WTC11 (cell line): ENCODE data around the gene KANK3. TPM values are rescaled to one million over a fixed set of nuclear protein-coding genes. Genes with fewer than 3 reads are reported as not detected.

Experiments
- ATAC-seq: fragments of 200-7000 bp; cut with Tn5 transposase; 2 replicates; pipeline ENCODE4 v1.10.0; 2021; ENCODE audit warnings: mild to moderate bottlenecking, moderate library complexity
- CTCF ChIA-PET: fragments of 300-600 bp; sonication (Branson Sonifier 250); formaldehyde crosslinking; loops from one replicate; lab custom pipeline; 2021; ENCODE audit warnings: antibody characterized with exemption; lab: Charles Lee
- POLR2A ChIA-PET: fragments of 350-600 bp; sonication (Branson Sonifier 250); formaldehyde crosslinking; loops from one replicate; lab custom pipeline; 2021; ENCODE audit warnings: antibody characterized with exemption; lab: Charles Lee
- DNase-seq: peaks from one replicate; pipeline ENCODE4 v3.0.0; 2021; ENCODE audit warnings: low spot score
- H3K27ac Mint-ChIP-seq: 2 replicates; pipeline ENCODE4 v1.8.0; 2021; ENCODE audit warnings: mixed read lengths
- H3K27me3 Mint-ChIP-seq: 2 replicates; pipeline ENCODE4 v1.8.0; 2021; ENCODE audit warnings: low read depth, mild to moderate bottlenecking, moderate library complexity, mixed read lengths
- H3K36me3 Mint-ChIP-seq: 2 replicates; pipeline ENCODE4 v1.8.0; 2021; ENCODE audit warnings: mixed read lengths
- H3K4me1 Mint-ChIP-seq: 2 replicates; pipeline ENCODE4 v1.8.0; 2022; ENCODE audit warnings: mixed read lengths
- H3K4me3 Mint-ChIP-seq: 2 replicates; pipeline ENCODE4 v1.8.0; 2021; ENCODE audit warnings: mild to moderate bottlenecking, moderate library complexity, mixed read lengths
- H3K9me3 Mint-ChIP-seq: 2 replicates; pipeline ENCODE4 v1.8.0; 2021; ENCODE audit warnings: mixed read lengths
- FOXJ3 ChIP-seq: sonication (generic); formaldehyde crosslinking; IDR thresholded peaks from 2 replicates; pipeline ENCODE4 v1.9.0; 2021; ENCODE audit warnings: missing genetic modification reagents, mild to moderate bottlenecking, borderline replicate concordance
- IRF2 ChIP-seq: sonication (generic); formaldehyde crosslinking; IDR thresholded peaks from 2 replicates; pipeline ENCODE4 v1.8.0; 2022; ENCODE audit warnings: low read depth, missing genetic modification reagents, borderline replicate concordance
- JAZF1 ChIP-seq: fragments of 250-450 bp; sonication (Bioruptor Pico); IDR thresholded peaks from 2 replicates; pipeline ENCODE4 v1.9.0; 2021; ENCODE audit warnings: moderate library complexity, mild to moderate bottlenecking, inconsistent platforms
- JUN ChIP-seq: sonication (generic); formaldehyde crosslinking; IDR thresholded peaks from 2 replicates; pipeline ENCODE4 v1.8.0; 2023; ENCODE audit warnings: mild to moderate bottlenecking, missing genetic modification reagents
- KAT7 ChIP-seq: sonication (generic); formaldehyde crosslinking; IDR thresholded peaks from 2 replicates; pipeline ENCODE4 v1.8.1; 2023; ENCODE audit warnings: missing genetic modification reagents, mild to moderate bottlenecking, borderline replicate concordance
- NFATC4 ChIP-seq: fragments of 250-450 bp; sonication (Bioruptor Pico); IDR thresholded peaks from 2 replicates; pipeline ENCODE4 v1.9.0; 2021; ENCODE audit warnings: mild to moderate bottlenecking
- RELA ChIP-seq: sonication (generic); formaldehyde crosslinking; IDR thresholded peaks from 2 replicates; pipeline ENCODE4 v1.8.1; 2022; ENCODE audit warnings: missing genetic modification reagents, mild to moderate bottlenecking, borderline replicate concordance
- SP1 ChIP-seq: sonication (generic); formaldehyde crosslinking; conservative IDR thresholded peaks from 2 replicates; pipeline ENCODE4 v1.8.1; 2022; ENCODE audit warnings: missing genetic modification reagents
- TEAD1 ChIP-seq: sonication (generic); formaldehyde crosslinking; IDR thresholded peaks from 2 replicates; pipeline ENCODE4 v1.8.0; 2022; ENCODE audit warnings: mild to moderate bottlenecking, missing genetic modification reagents
- ZNF121 ChIP-seq: sonication (generic); formaldehyde crosslinking; IDR thresholded peaks from 2 replicates; pipeline ENCODE4 v1.8.0; 2023; ENCODE audit warnings: missing genetic modification reagents
- ZNF232 ChIP-seq: sonication (generic); formaldehyde crosslinking; IDR thresholded peaks from 2 replicates; pipeline ENCODE4 v1.8.0; 2022; ENCODE audit warnings: mild to moderate bottlenecking, missing genetic modification reagents
- ZNF416 ChIP-seq: fragments of 250-450 bp; sonication (Bioruptor Pico); IDR thresholded peaks from 2 replicates; pipeline ENCODE4 v1.9.0; 2021; ENCODE audit warnings: mild to moderate bottlenecking, inconsistent platforms
- total RNA-seq: library from RNA; stranded (reverse); gene quantifications from 3 replicates; pipeline ENCODE4 v1.2.3, GENCODE V29; 2021
- TF ChIP-seq, protein P1 (sequence below): sonication (generic); formaldehyde crosslinking; IDR thresholded peaks from 2 replicates; pipeline ENCODE4 v1.8.1; 2022; ENCODE audit warnings: mild to moderate bottlenecking, missing genetic modification reagents, moderate library complexity, borderline replicate concordance
- TF ChIP-seq, protein P2 (sequence below): sonication (generic); formaldehyde crosslinking; IDR thresholded peaks from 2 replicates; pipeline ENCODE4 v1.8.1; 2023; ENCODE audit warnings: mild to moderate bottlenecking, moderate library complexity, missing genetic modification reagents
- TF ChIP-seq, protein P3 (sequence below): sonication (generic); formaldehyde crosslinking; IDR thresholded peaks from 2 replicates; pipeline ENCODE4 v1.8.0; 2022; ENCODE audit warnings: mild to moderate bottlenecking, missing genetic modification reagents
- TF ChIP-seq, protein P4 (sequence below): sonication (generic); formaldehyde crosslinking; IDR thresholded peaks from 2 replicates; pipeline ENCODE4 v1.8.0; 2022; ENCODE audit warnings: mild to moderate bottlenecking, missing genetic modification reagents
- TF ChIP-seq, protein P5 (sequence below): fragments of 250-450 bp; sonication (Bioruptor Pico); conservative IDR thresholded peaks from 2 replicates; pipeline ENCODE4 v1.9.0; 2021; ENCODE audit warnings: mild to moderate bottlenecking
- TF ChIP-seq, protein P6 (sequence below): fragments of 250-450 bp; sonication (Bioruptor Pico); IDR thresholded peaks from 2 replicates; pipeline ENCODE4 v1.9.0; 2021; ENCODE audit warnings: mild to moderate bottlenecking
- TF ChIP-seq, protein P7 (sequence below): sonication (generic); formaldehyde crosslinking; IDR thresholded peaks from 2 replicates; pipeline ENCODE4 v1.8.0; 2023; ENCODE audit warnings: missing genetic modification reagents
- TF ChIP-seq, protein P8 (sequence below): fragments of 250-450 bp; sonication (Bioruptor Pico); IDR thresholded peaks from 2 replicates; pipeline ENCODE4 v1.8.0; 2021; ENCODE audit warnings: mild to moderate bottlenecking

The KANK3 gene
- total RNA-seq, 1 experiment from 2014 or later, result 8.0 TPM

DNA sequence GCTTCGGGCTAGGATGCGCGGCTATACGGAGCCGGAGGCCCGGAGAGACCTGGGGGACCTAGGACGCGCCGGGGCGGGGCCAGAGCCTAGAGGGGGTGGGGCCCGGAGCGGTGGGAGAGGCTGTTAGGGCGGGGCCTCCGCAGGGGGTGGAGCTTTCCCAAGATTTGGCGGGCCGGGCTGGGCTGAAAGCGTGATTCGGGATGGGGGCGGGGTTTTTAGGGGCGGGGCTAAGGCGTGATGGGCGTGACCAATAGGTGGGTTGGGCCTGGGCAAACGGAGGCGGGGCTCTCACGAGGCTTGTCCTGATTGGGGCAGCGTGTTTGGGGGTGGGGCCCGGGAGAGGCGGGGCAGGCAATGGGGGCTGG is 47.5 kb upstream of the KANK3 start:
- Mint-ChIP-seq H3K27ac (peak overlapping the region; percentile 86), H3K9me3 (peaks cover 20% of the 10 kb centered on the region), H3K36me3 (peaks cover 20% of the 10 kb centered on the region), H3K4me3 (peak overlapping the region; percentile 53), H3K4me1 (peaks cover 11% of the 10 kb centered on the region), H3K27me3 (no peaks in the 10 kb centered on the region)
- ChIA-PET POLR2A (interaction anchor here (0.7 to 2.2 kb wide), 8 partner anchors 24 to 135 kb away, joined by 3 to 12 read pairs (median 4); partner anchors contain the start of genes ANGPTL4 and ZNF414), CTCF (interaction anchor here (0.6 to 4.2 kb wide), 17 partner anchors 20 to 536 kb away, joined by 3 to 47 read pairs (median 5); partner anchors contain the start of genes MARCHF2, SNAPC2 and ZNF414)
- no peak for TF ChIP-seq ZNF416
- TF ChIP-seq, protein P1, sequence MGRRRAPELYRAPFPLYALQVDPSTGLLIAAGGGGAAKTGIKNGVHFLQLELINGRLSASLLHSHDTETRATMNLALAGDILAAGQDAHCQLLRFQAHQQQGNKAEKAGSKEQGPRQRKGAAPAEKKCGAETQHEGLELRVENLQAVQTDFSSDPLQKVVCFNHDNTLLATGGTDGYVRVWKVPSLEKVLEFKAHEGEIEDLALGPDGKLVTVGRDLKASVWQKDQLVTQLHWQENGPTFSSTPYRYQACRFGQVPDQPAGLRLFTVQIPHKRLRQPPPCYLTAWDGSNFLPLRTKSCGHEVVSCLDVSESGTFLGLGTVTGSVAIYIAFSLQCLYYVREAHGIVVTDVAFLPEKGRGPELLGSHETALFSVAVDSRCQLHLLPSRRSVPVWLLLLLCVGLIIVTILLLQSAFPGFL (CRISPR knock-in tag), result no peak
- TF ChIP-seq, protein P2, sequence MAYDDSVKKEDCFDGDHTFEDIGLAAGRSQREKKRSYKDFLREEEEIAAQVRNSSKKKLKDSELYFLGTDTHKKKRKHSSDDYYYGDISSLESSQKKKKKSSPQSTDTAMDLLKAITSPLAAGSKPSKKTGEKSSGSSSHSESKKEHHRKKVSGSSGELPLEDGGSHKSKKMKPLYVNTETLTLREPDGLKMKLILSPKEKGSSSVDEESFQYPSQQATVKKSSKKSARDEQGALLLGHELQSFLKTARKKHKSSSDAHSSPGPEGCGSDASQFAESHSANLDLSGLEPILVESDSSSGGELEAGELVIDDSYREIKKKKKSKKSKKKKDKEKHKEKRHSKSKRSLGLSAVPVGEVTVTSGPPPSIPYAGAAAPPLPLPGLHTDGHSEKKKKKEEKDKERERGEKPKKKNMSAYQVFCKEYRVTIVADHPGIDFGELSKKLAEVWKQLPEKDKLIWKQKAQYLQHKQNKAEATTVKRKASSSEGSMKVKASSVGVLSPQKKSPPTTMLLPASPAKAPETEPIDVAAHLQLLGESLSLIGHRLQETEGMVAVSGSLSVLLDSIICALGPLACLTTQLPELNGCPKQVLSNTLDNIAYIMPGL (CRISPR knock-in tag), result 0 out of 2 replicates have a peak, but pooled peaks have one; percentile 53
- no peak for TF ChIP-seq FOXJ3 (CRISPR knock-in tag)
- TF ChIP-seq SP1 (CRISPR knock-in tag), result no peak; the same call in 1 of the 2 replicates
- TF ChIP-seq, protein P3, sequence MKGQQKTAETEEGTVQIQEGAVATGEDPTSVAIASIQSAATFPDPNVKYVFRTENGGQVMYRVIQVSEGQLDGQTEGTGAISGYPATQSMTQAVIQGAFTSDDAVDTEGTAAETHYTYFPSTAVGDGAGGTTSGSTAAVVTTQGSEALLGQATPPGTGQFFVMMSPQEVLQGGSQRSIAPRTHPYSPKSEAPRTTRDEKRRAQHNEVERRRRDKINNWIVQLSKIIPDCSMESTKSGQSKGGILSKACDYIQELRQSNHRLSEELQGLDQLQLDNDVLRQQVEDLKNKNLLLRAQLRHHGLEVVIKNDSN (CRISPR knock-in tag), result no peak
- TF ChIP-seq, protein P4, sequence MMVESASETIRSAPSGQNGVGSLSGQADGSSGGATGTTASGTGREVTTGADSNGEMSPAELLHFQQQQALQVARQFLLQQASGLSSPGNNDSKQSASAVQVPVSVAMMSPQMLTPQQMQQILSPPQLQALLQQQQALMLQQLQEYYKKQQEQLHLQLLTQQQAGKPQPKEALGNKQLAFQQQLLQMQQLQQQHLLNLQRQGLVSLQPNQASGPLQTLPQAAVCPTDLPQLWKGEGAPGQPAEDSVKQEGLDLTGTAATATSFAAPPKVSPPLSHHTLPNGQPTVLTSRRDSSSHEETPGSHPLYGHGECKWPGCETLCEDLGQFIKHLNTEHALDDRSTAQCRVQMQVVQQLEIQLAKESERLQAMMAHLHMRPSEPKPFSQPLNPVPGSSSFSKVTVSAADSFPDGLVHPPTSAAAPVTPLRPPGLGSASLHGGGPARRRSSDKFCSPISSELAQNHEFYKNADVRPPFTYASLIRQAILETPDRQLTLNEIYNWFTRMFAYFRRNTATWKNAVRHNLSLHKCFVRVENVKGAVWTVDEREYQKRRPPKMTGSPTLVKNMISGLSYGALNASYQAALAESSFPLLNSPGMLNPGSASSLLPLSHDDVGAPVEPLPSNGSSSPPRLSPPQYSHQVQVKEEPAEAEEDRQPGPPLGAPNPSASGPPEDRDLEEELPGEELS (CRISPR knock-in tag), result no peak
- peak; percentile 70 for ATAC-seq
- DNase-seq, result peak; percentile 98

DNA sequence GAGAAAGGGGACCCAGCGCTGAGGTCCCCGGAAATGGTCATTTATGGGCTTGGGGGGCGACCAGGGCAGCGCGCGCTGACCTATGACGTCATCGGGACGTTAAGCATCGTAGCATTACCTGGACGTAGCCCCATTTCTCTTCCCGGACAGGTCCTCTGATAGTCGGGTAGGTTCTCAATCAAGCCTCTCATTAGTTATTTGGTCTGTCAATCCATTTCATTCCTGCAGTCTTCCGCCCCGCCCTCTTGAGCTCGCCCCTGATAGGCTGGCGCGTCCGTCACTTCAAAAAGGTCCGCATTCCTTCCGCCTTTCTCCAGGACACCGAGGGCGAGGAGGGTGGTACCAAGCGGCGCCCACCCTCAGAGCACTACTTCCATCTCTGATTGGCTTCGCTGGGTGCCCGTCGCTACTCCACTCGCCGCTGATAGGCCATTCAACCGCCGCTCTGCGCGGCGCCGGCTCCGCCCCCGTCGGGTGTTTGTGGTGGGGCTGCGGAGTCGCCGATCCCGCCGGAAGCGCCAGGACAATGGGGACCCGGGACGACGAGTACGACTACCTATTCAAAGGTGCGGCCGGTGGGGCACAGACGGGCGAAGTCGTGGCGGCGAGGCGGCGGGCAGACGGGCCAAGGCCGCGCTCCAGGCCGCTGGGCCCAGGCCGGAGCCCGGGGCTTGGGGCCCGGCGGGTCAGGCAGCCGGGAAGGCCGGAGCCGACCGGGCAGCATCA is 47.0 kb upstream of the KANK3 start, which contains the start of gene RAB11B:
Gene RAB11B (plus strand): TSS at position 470 of the 726 bp plus-strand sequence. CDS start 57 bp downstream, at position 527.
- ATAC-seq (peak; percentile 95), DNase-seq (peak; percentile 99)
- H3K27ac Mint-ChIP-seq, result peak within 1 kb of the TSS; percentile 97
- peaks cover 20% of the 10 kb centered on the region for H3K36me3 Mint-ChIP-seq
- ChIA-PET POLR2A (interaction anchor here (0.7 to 2.2 kb wide), 8 partner anchors 23 to 136 kb away, joined by 3 to 12 read pairs (median 4); partner anchors contain the start of genes ANGPTL4 and ZNF414), CTCF (interaction anchor here (0.6 to 4.2 kb wide), 18 partner anchors 19 to 536 kb away, joined by 3 to 47 read pairs (median 5); partner anchors contain the start of genes MARCHF2, SNAPC2 and ZNF414)
- peak within 1 kb of the TSS; percentile 89 for H3K4me3 Mint-ChIP-seq
- no peaks in the 10 kb centered on the region for H3K27me3 Mint-ChIP-seq
- H3K9me3 Mint-ChIP-seq, result peaks cover 21% of the 10 kb centered on the region
- peaks cover 16% of the 10 kb centered on the region for H3K4me1 Mint-ChIP-seq
- TF ChIP-seq JUN (CRISPR knock-in tag) (0 out of 2 replicates have a peak, but pooled peaks have one; percentile 34), TEAD1 (CRISPR knock-in tag) (peak; percentile 12), KAT7 (no peak), ZNF121 (CRISPR knock-in tag) (no peak), IRF2 (CRISPR knock-in tag) (no peak), RELA (no peak), NFATC4 (CRISPR knock-in tag) (no peak), JAZF1 (CRISPR knock-in tag) (no peak), ZNF232 (CRISPR knock-in tag) (0 out of 2 replicates have a peak, but pooled peaks have one; percentile 39)
- TF ChIP-seq, protein P5, sequence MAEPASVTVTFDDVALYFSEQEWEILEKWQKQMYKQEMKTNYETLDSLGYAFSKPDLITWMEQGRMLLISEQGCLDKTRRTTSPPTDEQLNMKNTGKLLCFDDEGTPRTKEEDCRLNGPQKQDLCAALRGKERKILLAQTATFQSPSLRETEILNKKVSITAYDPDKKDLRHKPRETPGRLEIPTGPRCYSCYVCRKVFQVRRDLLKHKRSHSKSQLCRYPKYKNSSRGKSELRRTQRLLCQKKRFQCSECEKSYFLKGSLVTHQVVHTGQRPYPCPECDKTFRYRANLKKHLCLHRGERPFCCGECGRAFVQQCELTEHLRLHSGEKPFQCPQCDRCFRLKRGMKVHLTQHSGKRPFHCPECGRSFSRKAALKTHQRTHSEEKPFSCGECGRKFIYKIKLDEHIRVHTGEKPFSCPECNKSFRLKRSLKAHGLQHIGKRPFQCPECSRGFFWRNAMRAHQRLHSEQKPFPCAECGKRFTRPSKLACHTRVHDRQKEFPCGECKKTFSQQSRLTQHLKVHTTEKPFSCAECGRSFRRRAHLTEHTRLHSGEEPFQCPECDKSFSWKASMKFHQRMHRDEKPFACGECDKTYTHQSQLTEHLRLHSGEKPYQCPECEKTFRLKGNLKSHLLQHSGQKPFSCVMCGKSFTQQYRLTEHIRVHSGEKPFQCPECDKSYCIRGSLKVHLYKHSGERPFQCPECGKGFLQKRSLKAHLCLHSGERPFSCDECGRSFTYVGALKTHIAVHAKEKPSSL (CRISPR knock-in tag), result no peak
- TF ChIP-seq, protein P6, sequence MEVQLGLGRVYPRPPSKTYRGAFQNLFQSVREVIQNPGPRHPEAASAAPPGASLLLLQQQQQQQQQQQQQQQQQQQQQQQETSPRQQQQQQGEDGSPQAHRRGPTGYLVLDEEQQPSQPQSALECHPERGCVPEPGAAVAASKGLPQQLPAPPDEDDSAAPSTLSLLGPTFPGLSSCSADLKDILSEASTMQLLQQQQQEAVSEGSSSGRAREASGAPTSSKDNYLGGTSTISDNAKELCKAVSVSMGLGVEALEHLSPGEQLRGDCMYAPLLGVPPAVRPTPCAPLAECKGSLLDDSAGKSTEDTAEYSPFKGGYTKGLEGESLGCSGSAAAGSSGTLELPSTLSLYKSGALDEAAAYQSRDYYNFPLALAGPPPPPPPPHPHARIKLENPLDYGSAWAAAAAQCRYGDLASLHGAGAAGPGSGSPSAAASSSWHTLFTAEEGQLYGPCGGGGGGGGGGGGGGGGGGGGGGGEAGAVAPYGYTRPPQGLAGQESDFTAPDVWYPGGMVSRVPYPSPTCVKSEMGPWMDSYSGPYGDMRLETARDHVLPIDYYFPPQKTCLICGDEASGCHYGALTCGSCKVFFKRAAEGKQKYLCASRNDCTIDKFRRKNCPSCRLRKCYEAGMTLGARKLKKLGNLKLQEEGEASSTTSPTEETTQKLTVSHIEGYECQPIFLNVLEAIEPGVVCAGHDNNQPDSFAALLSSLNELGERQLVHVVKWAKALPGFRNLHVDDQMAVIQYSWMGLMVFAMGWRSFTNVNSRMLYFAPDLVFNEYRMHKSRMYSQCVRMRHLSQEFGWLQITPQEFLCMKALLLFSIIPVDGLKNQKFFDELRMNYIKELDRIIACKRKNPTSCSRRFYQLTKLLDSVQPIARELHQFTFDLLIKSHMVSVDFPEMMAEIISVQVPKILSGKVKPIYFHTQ, result no peak; the same call in 1 of the 2 replicates
- TF ChIP-seq, protein P7, sequence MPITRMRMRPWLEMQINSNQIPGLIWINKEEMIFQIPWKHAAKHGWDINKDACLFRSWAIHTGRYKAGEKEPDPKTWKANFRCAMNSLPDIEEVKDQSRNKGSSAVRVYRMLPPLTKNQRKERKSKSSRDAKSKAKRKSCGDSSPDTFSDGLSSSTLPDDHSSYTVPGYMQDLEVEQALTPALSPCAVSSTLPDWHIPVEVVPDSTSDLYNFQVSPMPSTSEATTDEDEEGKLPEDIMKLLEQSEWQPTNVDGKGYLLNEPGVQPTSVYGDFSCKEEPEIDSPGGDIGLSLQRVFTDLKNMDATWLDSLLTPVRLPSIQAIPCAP (CRISPR knock-in tag), result no peak
- TF ChIP-seq, protein P8, sequence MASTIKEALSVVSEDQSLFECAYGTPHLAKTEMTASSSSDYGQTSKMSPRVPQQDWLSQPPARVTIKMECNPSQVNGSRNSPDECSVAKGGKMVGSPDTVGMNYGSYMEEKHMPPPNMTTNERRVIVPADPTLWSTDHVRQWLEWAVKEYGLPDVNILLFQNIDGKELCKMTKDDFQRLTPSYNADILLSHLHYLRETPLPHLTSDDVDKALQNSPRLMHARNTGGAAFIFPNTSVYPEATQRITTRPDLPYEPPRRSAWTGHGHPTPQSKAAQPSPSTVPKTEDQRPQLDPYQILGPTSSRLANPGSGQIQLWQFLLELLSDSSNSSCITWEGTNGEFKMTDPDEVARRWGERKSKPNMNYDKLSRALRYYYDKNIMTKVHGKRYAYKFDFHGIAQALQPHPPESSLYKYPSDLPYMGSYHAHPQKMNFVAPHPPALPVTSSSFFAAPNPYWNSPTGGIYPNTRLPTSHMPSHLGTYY, result no peak
